HepG2 (cell line): ENCODE results near the gene MRPL58. TPM values are rescaled to one million over a fixed set of nuclear protein-coding genes. Genes with fewer than 3 reads are reported as not detected.

ENCODE experiments used
- ATF7-NPFF ChIP-seq: sonication (generic); formaldehyde crosslinking; IDR thresholded peaks from 2 replicates; pipeline ENCODE4 v1.8.1; 2023; ENCODE audit warnings: mild to moderate bottlenecking, low read depth, missing genetic modification reagents, moderate library complexity
- ETV6 ChIP-seq: sonication (generic); formaldehyde crosslinking; conservative IDR thresholded peaks from 2 replicates; pipeline ENCODE4 v1.4.0; 2020; ENCODE audit warnings: missing genetic modification reagents
- FOXM1 ChIP-seq: sonication (generic); formaldehyde crosslinking; IDR thresholded peaks from 2 replicates; pipeline ENCODE4 v1.5.0; 2020; ENCODE audit warnings: missing genetic modification reagents
- HES4 ChIP-seq: sonication (generic); formaldehyde crosslinking; IDR thresholded peaks from 2 replicates; pipeline ENCODE4 v1.9.0; 2021; ENCODE audit warnings: mild to moderate bottlenecking, missing genetic modification reagents, borderline replicate concordance
- KLF11 ChIP-seq: IDR thresholded peaks from 2 replicates; pipeline ENCODE4 v1.6.1; 2016; ENCODE audit warnings: missing compliant biosample characterization
- KLF9 ChIP-seq: IDR thresholded peaks from 2 replicates; pipeline ENCODE4 v1.6.1; 2016; ENCODE audit warnings: low read depth
- MYC ChIP-seq: sonication (generic); formaldehyde crosslinking; IDR thresholded peaks from 2 replicates; pipeline ENCODE4 v1.9.0; 2021; ENCODE audit warnings: missing genetic modification reagents, borderline replicate concordance
- NR2F1 ChIP-seq, 2 experiments: fragments of 450-650 bp in 1 of 2; formaldehyde crosslinking in 1 of 2; IDR thresholded peaks; 2 replicates each; pipeline versions ENCODE4 v1.5.0 to v1.6.1; 2016 to 2020; ENCODE audit warnings: mild to moderate bottlenecking in 1 of 2, missing compliant biosample characterization in 1 of 2, missing genetic modification reagents in 1 of 2, moderate library complexity in 1 of 2
- PHF21A ChIP-seq: sonication (generic); formaldehyde crosslinking; IDR thresholded peaks from 2 replicates; pipeline ENCODE4 v1.5.0; 2020; ENCODE audit warnings: mild to moderate bottlenecking, missing genetic modification reagents
- PLRG1 ChIP-seq: fragments of 450-650 bp; conservative IDR thresholded peaks from 2 replicates; pipeline ENCODE4 v1.6.1; 2016
- ZBTB14 ChIP-seq: sonication (generic); formaldehyde crosslinking; IDR thresholded peaks from 2 replicates; pipeline ENCODE4 v1.4.0; 2020; ENCODE audit warnings: missing genetic modification reagents
- ZBTB49 ChIP-seq: sonication (generic); formaldehyde crosslinking; IDR thresholded peaks from 2 replicates; pipeline ENCODE4 v1.4.0; 2020; ENCODE audit warnings: missing genetic modification reagents, borderline replicate concordance
- ZMYM4 ChIP-seq: sonication (generic); formaldehyde crosslinking; IDR thresholded peaks from 2 replicates; pipeline ENCODE4 v1.8.1; 2023; ENCODE audit warnings: mild to moderate bottlenecking, missing genetic modification reagents
- ZNF570 ChIP-seq: sonication (generic); formaldehyde crosslinking; IDR thresholded peaks from 2 replicates; pipeline ENCODE4 v1.4.0; 2020; ENCODE audit warnings: mild to moderate bottlenecking, missing genetic modification reagents, borderline replicate concordance
- ZNF597 ChIP-seq: sonication (generic); formaldehyde crosslinking; IDR thresholded peaks from 2 replicates; pipeline ENCODE4 v1.5.0; 2020; ENCODE audit warnings: missing genetic modification reagents
- ZNF605 ChIP-seq: sonication (generic); formaldehyde crosslinking; IDR thresholded peaks from 2 replicates; pipeline ENCODE4 v1.8.0; 2022; ENCODE audit warnings: mild to moderate bottlenecking, missing genetic modification reagents
- ZNF652 ChIP-seq: IDR thresholded peaks from 2 replicates; pipeline ENCODE4 v1.6.1; 2016; ENCODE audit warnings: low read depth, borderline replicate concordance
- ZNF687 ChIP-seq: sonication (generic); formaldehyde crosslinking; IDR thresholded peaks from 2 replicates; pipeline ENCODE4 v1.5.1; 2020; ENCODE audit warnings: mild to moderate bottlenecking, missing genetic modification reagents, moderate library complexity
- ZNF713 ChIP-seq: sonication (generic); formaldehyde crosslinking; IDR thresholded peaks from 2 replicates; pipeline ENCODE4 v1.4.0; 2020; ENCODE audit warnings: mild to moderate bottlenecking, missing genetic modification reagents
- ZSCAN9 ChIP-seq: IDR thresholded peaks from 2 replicates; pipeline ENCODE4 v1.6.1; 2016; ENCODE audit warnings: borderline replicate concordance
- polyA plus RNA-seq, 8 experiments: library from polyadenylated mRNA; depleted of rRNA in 3 of 8; stranded (reverse) in 7 of 8; unstranded in 1 of 8; fragments of >200 nt; fragmentation: Illumina TruSeq in 4 of 8; extraction: Trizol in 4 of 8; gene quantifications; 2 replicates each; pipeline versions ENCODE4 v1.2.1 to v1.2.3, GENCODE V29; 2011 to 2016; ENCODE audit warnings: low read depth in 4 of 8, missing spikeins in 1 of 8, mixed read lengths in 1 of 8; ENCODE audit not compliant: insufficient read depth in 1 of 8
- total RNA-seq, 5 experiments: library from RNA; depleted of rRNA; stranded (reverse); fragments of >200 nt; fragmentation: Illumina TruSeq; extraction: Trizol; gene quantifications; 2 replicates each; pipeline ENCODE4 v1.2.3, GENCODE V29; 2016; ENCODE audit warnings: low read depth in 1 of 5
- TF ChIP-seq, protein P1 (sequence below): sonication (generic); formaldehyde crosslinking; IDR thresholded peaks from 2 replicates; pipeline ENCODE4 v1.5.1; 2020; ENCODE audit warnings: missing genetic modification reagents, mild to moderate bottlenecking, borderline replicate concordance

The MRPL58 gene
- total and polyA plus RNA-seq, 2 of the 13 experiments (the other 11 are each of a cell fraction or from before 2014, with no cell fraction given), result 44.9 to 68.9 TPM

DNA sequence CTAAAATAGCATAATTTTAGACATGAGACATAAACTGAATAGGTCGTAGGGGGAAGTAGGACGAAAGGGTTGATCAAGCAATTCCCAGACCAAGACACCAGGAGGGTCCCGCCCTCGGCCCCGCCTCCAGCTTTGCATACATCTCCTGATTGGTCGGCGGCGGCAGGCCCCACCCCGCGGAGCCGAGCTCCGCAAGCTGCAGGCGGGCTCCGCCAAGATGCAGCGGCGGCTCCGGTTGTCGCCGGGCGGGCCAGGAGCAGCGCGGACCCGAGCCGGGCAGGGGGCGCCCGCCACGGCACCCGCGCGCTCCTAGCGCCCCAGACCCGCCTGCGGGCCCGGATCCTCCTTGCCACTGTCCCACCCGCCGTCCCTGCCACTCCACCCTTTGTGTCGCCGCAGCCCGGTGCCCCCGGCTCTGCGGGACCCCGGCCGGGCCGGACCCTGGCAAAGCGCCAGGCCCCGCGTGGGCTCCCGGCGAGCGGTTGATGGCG is 25.0 kb upstream of the MRPL58 start, which contains the start of gene CDR2L (continued):
- TF ChIP-seq NR2F1 (CRISPR knock-in tag; IDR thresholded peaks at IDR 0.05) (no peak), ZNF605 (CRISPR knock-in tag) (no peak), KLF9 (CRISPR knock-in tag) (0 out of 2 replicates have a peak, but pooled peaks have one; percentile 25), HES4 (CRISPR knock-in tag) (no peak), ZMYM4 (peak; percentile 17; the same call in 1 of the 2 replicates), PLRG1 (no peak), ZBTB14 (CRISPR knock-in tag) (no peak), PHF21A (CRISPR knock-in tag) (no peak), KLF11 (CRISPR knock-in tag) (no peak), ZNF687 (CRISPR knock-in tag) (peak; percentile 46), ZBTB49 (CRISPR knock-in tag) (no peak), ZNF713 (no peak), ZNF597 (CRISPR knock-in tag) (no peak), ZNF570 (CRISPR knock-in tag) (no peak), MYC (no peak), ATF7-NPFF (CRISPR knock-in tag) (no peak), ZSCAN9 (CRISPR knock-in tag) (no peak), FOXM1 (no peak), ZNF652 (CRISPR knock-in tag) (peak; percentile 40; the same call in 1 of the 2 replicates), ETV6 (no peak)
- TF ChIP-seq, protein P1, sequence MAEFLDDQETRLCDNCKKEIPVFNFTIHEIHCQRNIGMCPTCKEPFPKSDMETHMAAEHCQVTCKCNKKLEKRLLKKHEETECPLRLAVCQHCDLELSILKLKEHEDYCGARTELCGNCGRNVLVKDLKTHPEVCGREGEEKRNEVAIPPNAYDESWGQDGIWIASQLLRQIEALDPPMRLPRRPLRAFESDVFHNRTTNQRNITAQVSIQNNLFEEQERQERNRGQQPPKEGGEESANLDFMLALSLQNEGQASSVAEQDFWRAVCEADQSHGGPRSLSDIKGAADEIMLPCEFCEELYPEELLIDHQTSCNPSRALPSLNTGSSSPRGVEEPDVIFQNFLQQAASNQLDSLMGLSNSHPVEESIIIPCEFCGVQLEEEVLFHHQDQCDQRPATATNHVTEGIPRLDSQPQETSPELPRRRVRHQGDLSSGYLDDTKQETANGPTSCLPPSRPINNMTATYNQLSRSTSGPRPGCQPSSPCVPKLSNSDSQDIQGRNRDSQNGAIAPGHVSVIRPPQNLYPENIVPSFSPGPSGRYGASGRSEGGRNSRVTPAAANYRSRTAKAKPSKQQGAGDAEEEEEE (CRISPR knock-in tag), result no peak
